ENCODE results near the gene PCSK4. TPM values are rescaled to one million over a fixed set of nuclear protein-coding genes. Genes with fewer than 3 reads are reported as not detected.

Gene PCSK4
- total and polyA plus RNA-seq, 9 of the 15 experiments (the other 6 are each of a cell fraction or from before 2014, with no cell fraction given): 0.01 to 9.1 (median 2.1) TPM; not detected in 1

DNA sequence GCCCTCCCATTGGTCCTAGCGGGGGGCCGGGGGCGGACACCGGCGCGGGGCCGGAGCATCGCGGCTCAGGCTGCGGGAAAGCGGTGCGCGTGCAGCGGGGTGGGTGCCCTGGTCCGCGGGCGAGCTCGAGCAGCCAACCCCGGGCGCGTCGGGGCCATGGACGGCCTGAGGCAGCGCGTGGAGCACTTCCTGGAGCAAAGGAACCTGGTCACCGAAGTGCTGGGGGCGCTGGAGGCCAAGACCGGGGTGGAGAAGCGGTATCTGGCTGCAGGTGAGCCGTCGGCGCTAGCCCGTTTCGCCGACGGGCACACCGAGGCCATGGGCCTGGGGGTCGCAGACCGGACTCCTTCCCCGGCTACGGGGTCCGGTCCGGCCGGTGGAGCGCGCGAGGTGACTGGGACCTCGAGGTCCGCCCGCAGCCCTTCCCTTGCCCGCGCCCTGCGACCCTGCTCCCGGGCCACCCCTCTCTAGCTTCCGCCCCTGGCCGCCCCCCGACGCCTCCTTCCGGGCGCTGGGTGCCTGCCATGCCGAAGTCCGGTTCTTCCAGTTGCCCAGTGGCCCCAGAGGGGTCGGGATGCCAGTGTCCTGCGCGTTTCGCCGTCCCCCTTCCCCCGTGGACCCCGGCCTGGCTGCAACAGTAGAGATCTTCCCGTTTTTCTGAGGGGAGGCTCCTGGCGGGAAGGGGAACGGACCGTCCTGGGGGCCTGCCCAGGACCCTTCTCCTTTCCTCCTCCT lies 1.1 kb upstream of the PCSK4 start, which contains the start of gene REEP6 (continued):
- TF ChIP-seq ZNF589 (CRISPR knock-in tag; IDR thresholded peaks at IDR 0.05; ENCODE audit: low read depth): no peak
- TF ChIP-seq HMG20B (CRISPR knock-in tag; IDR thresholded peaks at IDR 0.05): no peak
- TF ChIP-seq ZBTB8A (IDR thresholded peaks at IDR 0.05; ENCODE audit: partially characterized antibody): no peak
- TF ChIP-seq BRD4 (IDR thresholded peaks at IDR 0.05): no peak
- TF ChIP-seq ZNF217 (CRISPR knock-in tag; IDR thresholded peaks at IDR 0.05): no peak
- TF ChIP-seq BDP1 (IDR thresholded peaks at IDR 0.05; ENCODE audit: insufficient read depth, insufficient read length): no peak
- no peak for TF ChIP-seq SP2 (IDR thresholded peaks at IDR 0.05; ENCODE audit: extremely low read depth, low read depth, low read length, poor library complexity, severe bottlenecking)
- no peak for TF ChIP-seq RFX7 (CRISPR knock-in tag; IDR thresholded peaks at IDR 0.05)
- peak; percentile 22; the same call in 1 of the 2 replicates for TF ChIP-seq TOE1 (IDR thresholded peaks at IDR 0.05; ENCODE audit: borderline replicate concordance)
- peak; percentile 73; the same call in 1 of the 2 replicates for TF ChIP-seq TOE1 (CRISPR knock-in tag; IDR thresholded peaks at IDR 0.05; ENCODE audit: borderline replicate concordance, low read depth)
- TF ChIP-seq STAT5A (IDR thresholded peaks at IDR 0.05; ENCODE audit: borderline replicate concordance, low read length): no peak
- TF ChIP-seq ZNF212 (CRISPR knock-in tag; IDR thresholded peaks at IDR 0.05): no peak
- peak; percentile 28 for TF ChIP-seq PHF20 (IDR thresholded peaks at IDR 0.05; ENCODE audit: partially characterized antibody)
- TF ChIP-seq NR2F6 (CRISPR knock-in tag; IDR thresholded peaks at IDR 0.05): no peak
- TF ChIP-seq, protein P1, sequence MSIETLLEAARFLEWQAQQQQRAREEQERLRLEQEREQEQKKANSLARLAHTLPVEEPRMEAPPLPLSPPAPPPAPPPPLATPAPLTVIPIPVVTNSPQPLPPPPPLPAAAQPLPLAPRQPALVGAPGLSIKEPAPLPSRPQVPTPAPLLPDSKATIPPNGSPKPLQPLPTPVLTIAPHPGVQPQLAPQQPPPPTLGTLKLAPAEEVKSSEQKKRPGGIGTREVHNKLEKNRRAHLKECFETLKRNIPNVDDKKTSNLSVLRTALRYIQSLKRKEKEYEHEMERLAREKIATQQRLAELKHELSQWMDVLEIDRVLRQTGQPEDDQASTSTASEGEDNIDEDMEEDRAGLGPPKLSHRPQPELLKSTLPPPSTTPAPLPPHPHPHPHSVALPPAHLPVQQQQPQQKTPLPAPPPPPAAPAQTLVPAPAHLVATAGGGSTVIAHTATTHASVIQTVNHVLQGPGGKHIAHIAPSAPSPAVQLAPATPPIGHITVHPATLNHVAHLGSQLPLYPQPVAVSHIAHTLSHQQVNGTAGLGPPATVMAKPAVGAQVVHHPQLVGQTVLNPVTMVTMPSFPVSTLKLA (conservative IDR thresholded peaks at IDR 0.05): peak in 1 of 2 experiments; percentile 70; a peak in 2 of 4 replicates
- TF ChIP-seq SMC3 (conservative IDR thresholded peaks at IDR 0.05; ENCODE audit: insufficient read depth, low read depth, low read length): no peak
- TF ChIP-seq KAT8 (IDR thresholded peaks at IDR 0.05; ENCODE audit: low read depth): no peak
- TF ChIP-seq, protein P2, sequence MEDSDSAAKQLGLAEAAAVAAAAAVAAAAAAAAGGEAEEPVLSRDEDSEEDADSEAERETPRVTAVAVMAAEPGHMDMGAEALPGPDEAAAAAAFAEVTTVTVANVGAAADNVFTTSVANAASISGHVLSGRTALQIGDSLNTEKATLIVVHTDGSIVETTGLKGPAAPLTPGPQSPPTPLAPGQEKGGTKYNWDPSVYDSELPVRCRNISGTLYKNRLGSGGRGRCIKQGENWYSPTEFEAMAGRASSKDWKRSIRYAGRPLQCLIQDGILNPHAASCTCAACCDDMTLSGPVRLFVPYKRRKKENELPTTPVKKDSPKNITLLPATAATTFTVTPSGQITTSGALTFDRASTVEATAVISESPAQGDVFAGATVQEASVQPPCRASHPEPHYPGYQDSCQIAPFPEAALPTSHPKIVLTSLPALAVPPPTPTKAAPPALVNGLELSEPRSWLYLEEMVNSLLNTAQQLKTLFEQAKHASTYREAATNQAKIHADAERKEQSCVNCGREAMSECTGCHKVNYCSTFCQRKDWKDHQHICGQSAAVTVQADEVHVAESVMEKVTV (CRISPR knock-in tag; IDR thresholded peaks at IDR 0.05): no peak
- TF ChIP-seq NR2C2 (CRISPR knock-in tag; IDR thresholded peaks at IDR 0.05): 0 out of 2 replicates have a peak, but pooled peaks have one; percentile 17
- TF ChIP-seq NR2C2 (tag; IDR thresholded peaks at IDR 0.05): no peak
- no peak for TF ChIP-seq HDAC3 (IDR thresholded peaks at IDR 0.05; ENCODE audit: borderline replicate concordance, partially characterized antibody)
- TF ChIP-seq, protein P3, sequence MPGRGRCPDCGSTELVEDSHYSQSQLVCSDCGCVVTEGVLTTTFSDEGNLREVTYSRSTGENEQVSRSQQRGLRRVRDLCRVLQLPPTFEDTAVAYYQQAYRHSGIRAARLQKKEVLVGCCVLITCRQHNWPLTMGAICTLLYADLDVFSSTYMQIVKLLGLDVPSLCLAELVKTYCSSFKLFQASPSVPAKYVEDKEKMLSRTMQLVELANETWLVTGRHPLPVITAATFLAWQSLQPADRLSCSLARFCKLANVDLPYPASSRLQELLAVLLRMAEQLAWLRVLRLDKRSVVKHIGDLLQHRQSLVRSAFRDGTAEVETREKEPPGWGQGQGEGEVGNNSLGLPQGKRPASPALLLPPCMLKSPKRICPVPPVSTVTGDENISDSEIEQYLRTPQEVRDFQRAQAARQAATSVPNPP (IDR thresholded peaks at IDR 0.05; ENCODE audit: borderline replicate concordance, insufficient read depth, insufficient read length): no peak
- TF ChIP-seq SIRT6 (IDR thresholded peaks at IDR 0.05; ENCODE audit: low read depth, low read length): no peak
- no peak for TF ChIP-seq MXI1 (IDR thresholded peaks at IDR 0.05; ENCODE audit: low read depth, low read length)
- no peak for TF ChIP-seq DDX20 (tag; IDR thresholded peaks at IDR 0.05; ENCODE audit: low read depth)
